H1 (cell line): Measurements from ENCODE around the gene ADPRHL1. TPM values are rescaled to one million over a fixed set of nuclear protein-coding genes. Genes with fewer than 3 reads are reported as not detected.

Source experiments
- RAD21 ChIP-seq, 2 experiments: IDR thresholded peaks in 1 of 2; conservative IDR thresholded peaks in 1 of 2; 2 replicates each; pipeline ENCODE4 v1.6.1; 2011; ENCODE audit warnings: low read depth in 2 of 2, low read length in 2 of 2, improper control_type of control experiment in 1 of 2, inconsistent platforms in 1 of 2, mild to moderate bottlenecking in 1 of 2, moderate library complexity in 1 of 2
- RXRA ChIP-seq: IDR thresholded peaks from 2 replicates; pipeline ENCODE4 v1.6.1; 2011; ENCODE audit warnings: low read depth, mild to moderate bottlenecking, low read length, moderate library complexity; ENCODE audit not compliant: insufficient read depth
- TAF1 ChIP-seq: IDR thresholded peaks from 2 replicates; pipeline ENCODE4 v1.6.1; 2011; ENCODE audit warnings: mild to moderate bottlenecking, low read depth, low read length
- polyA plus RNA-seq, 7 experiments: library from polyadenylated mRNA; depleted of rRNA in 3 of 7; stranded (reverse) in 5 of 7; unstranded in 2 of 7; fragments of >200 nt in 5 of 7; fragments of 200-250 nt in 2 of 7; gene quantifications; 1 replicate in 5 of 7; 2 replicates in 1 of 7; 4 replicates in 1 of 7; pipeline versions ENCODE4 v1.2.1 to v1.2.3, GENCODE V29; 2011 to 2013; ENCODE audit warnings: missing spikeins in 2 of 7, mixed read lengths in 2 of 7
- total RNA-seq: library from RNA; stranded (reverse); fragmentation: NEBNext Ultra II Directional; extraction: Animal tissue kit (Norgen Biotek cat#: 25700); gene quantifications from 2 replicates; pipeline ENCODE4 v1.2.1, GENCODE V29; 2021
- TF ChIP-seq, protein P1 (sequence below): fragments of 300-600 bp; sonication (generic); IDR thresholded peaks from 2 replicates; pipeline ENCODE4 v1.7.1; 2012; ENCODE audit warnings: low read length, moderate library complexity, mild to moderate bottlenecking, inconsistent platforms; ENCODE audit not compliant: insufficient replicate concordance

The ADPRHL1 gene
- total and polyA plus RNA-seq, 2 of the 8 experiments (the other 6 are each of a cell fraction or from before 2014, with no cell fraction given): 0.74 to 1.7 TPM

DNA sequence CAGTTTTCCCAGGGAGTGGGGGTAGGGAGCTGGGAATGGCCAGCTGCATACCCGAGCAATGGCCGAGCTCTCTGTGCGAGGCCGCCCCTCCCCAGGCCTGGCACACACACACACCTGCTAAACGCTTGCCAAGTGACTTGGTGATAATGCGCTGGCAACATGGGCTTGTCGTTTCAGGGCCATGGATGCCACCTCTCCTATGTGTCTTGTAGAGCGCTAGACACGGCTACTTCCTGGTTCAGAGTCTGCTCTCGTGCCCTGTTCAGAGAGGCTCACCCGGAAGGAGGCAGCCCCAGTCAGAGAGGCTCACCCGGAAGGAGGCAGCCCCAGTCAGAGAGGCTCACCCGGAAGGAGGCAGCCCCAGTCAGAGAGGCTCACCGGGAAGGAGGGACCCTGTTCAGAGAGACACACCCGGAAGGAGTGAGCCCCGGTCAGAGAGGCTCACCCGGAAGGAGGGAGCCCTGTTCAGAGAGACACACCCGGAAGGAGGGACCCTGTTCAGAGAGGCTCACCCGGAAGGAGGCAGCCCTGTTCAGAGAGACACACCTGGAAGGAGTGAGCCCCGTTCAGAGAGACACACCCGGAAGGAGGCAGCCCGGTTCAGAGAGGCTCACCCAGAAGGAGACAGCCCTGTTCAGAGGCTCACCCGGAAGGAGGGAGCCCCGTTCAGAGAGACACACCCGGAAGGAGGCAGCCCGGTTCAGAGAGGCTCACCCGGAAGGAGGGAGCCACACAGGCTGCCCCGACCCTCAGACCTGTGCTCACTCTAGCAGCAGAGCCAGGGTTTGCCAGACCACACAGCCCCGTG is 4.2 kb downstream of the ADPRHL1 start (continued):
- TF ChIP-seq, protein P1, sequence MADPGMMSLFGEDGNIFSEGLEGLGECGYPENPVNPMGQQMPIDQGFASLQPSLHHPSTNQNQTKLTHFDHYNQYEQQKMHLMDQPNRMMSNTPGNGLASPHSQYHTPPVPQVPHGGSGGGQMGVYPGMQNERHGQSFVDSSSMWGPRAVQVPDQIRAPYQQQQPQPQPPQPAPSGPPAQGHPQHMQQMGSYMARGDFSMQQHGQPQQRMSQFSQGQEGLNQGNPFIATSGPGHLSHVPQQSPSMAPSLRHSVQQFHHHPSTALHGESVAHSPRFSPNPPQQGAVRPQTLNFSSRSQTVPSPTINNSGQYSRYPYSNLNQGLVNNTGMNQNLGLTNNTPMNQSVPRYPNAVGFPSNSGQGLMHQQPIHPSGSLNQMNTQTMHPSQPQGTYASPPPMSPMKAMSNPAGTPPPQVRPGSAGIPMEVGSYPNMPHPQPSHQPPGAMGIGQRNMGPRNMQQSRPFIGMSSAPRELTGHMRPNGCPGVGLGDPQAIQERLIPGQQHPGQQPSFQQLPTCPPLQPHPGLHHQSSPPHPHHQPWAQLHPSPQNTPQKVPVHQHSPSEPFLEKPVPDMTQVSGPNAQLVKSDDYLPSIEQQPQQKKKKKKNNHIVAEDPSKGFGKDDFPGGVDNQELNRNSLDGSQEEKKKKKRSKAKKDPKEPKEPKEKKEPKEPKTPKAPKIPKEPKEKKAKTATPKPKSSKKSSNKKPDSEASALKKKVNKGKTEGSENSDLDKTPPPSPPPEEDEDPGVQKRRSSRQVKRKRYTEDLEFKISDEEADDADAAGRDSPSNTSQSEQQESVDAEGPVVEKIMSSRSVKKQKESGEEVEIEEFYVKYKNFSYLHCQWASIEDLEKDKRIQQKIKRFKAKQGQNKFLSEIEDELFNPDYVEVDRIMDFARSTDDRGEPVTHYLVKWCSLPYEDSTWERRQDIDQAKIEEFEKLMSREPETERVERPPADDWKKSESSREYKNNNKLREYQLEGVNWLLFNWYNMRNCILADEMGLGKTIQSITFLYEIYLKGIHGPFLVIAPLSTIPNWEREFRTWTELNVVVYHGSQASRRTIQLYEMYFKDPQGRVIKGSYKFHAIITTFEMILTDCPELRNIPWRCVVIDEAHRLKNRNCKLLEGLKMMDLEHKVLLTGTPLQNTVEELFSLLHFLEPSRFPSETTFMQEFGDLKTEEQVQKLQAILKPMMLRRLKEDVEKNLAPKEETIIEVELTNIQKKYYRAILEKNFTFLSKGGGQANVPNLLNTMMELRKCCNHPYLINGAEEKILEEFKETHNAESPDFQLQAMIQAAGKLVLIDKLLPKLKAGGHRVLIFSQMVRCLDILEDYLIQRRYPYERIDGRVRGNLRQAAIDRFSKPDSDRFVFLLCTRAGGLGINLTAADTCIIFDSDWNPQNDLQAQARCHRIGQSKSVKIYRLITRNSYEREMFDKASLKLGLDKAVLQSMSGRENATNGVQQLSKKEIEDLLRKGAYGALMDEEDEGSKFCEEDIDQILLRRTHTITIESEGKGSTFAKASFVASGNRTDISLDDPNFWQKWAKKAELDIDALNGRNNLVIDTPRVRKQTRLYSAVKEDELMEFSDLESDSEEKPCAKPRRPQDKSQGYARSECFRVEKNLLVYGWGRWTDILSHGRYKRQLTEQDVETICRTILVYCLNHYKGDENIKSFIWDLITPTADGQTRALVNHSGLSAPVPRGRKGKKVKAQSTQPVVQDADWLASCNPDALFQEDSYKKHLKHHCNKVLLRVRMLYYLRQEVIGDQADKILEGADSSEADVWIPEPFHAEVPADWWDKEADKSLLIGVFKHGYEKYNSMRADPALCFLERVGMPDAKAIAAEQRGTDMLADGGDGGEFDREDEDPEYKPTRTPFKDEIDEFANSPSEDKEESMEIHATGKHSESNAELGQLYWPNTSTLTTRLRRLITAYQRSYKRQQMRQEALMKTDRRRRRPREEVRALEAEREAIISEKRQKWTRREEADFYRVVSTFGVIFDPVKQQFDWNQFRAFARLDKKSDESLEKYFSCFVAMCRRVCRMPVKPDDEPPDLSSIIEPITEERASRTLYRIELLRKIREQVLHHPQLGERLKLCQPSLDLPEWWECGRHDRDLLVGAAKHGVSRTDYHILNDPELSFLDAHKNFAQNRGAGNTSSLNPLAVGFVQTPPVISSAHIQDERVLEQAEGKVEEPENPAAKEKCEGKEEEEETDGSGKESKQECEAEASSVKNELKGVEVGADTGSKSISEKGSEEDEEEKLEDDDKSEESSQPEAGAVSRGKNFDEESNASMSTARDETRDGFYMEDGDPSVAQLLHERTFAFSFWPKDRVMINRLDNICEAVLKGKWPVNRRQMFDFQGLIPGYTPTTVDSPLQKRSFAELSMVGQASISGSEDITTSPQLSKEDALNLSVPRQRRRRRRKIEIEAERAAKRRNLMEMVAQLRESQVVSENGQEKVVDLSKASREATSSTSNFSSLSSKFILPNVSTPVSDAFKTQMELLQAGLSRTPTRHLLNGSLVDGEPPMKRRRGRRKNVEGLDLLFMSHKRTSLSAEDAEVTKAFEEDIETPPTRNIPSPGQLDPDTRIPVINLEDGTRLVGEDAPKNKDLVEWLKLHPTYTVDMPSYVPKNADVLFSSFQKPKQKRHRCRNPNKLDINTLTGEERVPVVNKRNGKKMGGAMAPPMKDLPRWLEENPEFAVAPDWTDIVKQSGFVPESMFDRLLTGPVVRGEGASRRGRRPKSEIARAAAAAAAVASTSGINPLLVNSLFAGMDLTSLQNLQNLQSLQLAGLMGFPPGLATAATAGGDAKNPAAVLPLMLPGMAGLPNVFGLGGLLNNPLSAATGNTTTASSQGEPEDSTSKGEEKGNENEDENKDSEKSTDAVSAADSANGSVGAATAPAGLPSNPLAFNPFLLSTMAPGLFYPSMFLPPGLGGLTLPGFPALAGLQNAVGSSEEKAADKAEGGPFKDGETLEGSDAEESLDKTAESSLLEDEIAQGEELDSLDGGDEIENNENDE: no peak
- TF ChIP-seq RAD21 (IDR thresholded peaks at IDR 0.05 in 1 of 2, conservative IDR thresholded peaks at IDR 0.05 in 1 of 2; ENCODE audit: low read depth in 2 of 2, low read length in 2 of 2) (no peak), RXRA (no peak), TAF1 (no peak)
